VCaP (cell line): ENCODE results near the gene YIPF6.
A peak's percentile ranks its signal among the peaks of the same experiment; 100 is the strongest.
"Not testable (repeated sequence)": the region's sequence is repeated elsewhere in the genome, so short reads cannot be mapped to it uniquely, and the experiment has no call there.

Experiments
- H3K27ac ChIP-seq: fragments of 450-650 bp; 2 replicates; pipeline ENCODE4 v1.5.1; 2017
- TF ChIP-seq, protein P1 (sequence below): fragments of 450-650 bp; conservative IDR thresholded peaks from 2 replicates; pipeline ENCODE4 v1.5.1; 2017; ENCODE audit warnings: mild to moderate bottlenecking, moderate library complexity

YIPF6 gene

DNA sequence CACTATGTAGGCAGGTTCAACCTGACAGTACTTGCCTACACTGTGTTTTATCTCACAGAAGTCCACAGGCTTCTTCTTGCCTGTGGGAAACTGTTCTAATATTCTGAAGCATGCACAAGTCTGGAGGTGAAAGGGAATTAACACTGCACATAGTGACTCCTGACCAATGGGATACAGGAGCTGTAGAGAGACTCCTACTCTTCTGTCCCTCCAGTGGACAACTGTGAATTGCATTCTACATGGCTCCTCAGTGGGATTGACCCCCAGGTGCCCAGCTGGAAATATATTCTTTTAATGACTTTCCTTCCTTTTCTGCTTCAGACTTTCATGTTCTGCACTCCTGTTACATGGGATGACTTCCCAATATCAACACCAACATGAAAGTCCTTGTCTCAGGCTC, 8.2 kb upstream of the YIPF6 start:
- TF ChIP-seq, protein P1, sequence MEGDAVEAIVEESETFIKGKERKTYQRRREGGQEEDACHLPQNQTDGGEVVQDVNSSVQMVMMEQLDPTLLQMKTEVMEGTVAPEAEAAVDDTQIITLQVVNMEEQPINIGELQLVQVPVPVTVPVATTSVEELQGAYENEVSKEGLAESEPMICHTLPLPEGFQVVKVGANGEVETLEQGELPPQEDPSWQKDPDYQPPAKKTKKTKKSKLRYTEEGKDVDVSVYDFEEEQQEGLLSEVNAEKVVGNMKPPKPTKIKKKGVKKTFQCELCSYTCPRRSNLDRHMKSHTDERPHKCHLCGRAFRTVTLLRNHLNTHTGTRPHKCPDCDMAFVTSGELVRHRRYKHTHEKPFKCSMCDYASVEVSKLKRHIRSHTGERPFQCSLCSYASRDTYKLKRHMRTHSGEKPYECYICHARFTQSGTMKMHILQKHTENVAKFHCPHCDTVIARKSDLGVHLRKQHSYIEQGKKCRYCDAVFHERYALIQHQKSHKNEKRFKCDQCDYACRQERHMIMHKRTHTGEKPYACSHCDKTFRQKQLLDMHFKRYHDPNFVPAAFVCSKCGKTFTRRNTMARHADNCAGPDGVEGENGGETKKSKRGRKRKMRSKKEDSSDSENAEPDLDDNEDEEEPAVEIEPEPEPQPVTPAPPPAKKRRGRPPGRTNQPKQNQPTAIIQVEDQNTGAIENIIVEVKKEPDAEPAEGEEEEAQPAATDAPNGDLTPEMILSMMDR = peak; percentile 71
- H3K27ac ChIP-seq = no peak overlapping the region

DNA sequence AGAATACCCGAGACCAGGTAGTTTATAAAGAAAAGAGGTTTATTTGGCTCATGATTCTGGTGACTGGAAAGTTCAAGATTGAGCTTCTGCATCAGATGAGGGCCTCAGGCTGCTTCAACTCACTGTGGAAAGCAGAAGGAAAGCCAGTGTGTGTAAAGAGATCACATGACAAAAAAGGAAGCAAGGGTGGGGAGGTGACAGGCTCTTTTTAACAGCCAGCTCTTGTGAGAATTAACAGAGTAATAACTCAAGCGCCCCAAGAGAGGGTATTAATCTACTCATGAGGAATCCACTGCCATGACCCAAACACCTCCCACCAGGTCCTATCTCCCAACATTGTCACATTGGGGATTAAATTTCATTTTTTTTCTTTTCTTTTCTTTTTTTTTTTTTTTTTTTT, 6.3 kb upstream of the YIPF6 start:
- no peak overlapping the region for H3K27ac ChIP-seq

DNA sequence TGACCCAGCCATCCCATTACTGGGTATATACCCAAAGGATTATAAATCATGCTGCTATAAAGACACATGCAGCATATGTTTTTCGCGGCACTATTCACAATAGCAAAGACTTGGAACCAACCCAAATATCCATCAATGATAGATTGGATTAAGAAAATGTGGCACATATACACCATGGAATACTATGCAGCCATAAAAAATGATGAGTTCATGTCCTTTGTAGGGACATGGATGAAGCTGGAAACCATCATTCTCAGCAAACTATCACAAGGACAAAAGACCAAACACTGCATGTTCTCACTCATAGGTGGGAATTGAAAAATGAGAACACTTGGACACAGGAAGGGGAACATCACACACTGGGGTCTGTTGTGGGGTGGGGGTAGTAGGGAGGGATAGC, 5.1 kb upstream of the YIPF6 start:
- H3K27ac ChIP-seq = not testable (repeated sequence)

More for the DNA sequence above, 6.3 kb upstream of the YIPF6 start:
- TF ChIP-seq, protein P1 = no peak

DNA sequence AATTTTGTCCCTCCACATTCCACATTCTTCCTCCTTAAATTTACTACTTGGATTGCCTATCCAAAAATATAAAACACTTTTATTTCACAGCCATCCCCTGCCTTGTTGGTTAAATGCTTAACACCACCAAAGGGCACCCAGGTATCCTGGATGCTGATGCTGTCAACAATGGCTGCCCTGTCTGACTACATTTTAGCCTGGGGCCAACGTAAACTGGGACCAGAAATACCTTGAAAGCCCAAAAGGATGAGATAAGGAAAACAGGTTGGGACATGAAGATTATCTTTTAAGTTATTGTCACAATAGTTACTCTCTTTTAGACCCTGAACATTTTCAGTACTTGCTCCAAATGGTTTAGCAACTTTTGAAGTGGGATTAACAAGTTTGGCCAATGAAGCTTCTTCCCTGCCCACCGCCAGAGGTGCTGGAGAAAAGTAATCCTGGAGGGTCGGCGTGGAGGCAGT, 775 bp upstream of the YIPF6 start:
- H3K27ac ChIP-seq = peak overlapping the region; percentile 85
- TF ChIP-seq, protein P1 = no peak

DNA sequence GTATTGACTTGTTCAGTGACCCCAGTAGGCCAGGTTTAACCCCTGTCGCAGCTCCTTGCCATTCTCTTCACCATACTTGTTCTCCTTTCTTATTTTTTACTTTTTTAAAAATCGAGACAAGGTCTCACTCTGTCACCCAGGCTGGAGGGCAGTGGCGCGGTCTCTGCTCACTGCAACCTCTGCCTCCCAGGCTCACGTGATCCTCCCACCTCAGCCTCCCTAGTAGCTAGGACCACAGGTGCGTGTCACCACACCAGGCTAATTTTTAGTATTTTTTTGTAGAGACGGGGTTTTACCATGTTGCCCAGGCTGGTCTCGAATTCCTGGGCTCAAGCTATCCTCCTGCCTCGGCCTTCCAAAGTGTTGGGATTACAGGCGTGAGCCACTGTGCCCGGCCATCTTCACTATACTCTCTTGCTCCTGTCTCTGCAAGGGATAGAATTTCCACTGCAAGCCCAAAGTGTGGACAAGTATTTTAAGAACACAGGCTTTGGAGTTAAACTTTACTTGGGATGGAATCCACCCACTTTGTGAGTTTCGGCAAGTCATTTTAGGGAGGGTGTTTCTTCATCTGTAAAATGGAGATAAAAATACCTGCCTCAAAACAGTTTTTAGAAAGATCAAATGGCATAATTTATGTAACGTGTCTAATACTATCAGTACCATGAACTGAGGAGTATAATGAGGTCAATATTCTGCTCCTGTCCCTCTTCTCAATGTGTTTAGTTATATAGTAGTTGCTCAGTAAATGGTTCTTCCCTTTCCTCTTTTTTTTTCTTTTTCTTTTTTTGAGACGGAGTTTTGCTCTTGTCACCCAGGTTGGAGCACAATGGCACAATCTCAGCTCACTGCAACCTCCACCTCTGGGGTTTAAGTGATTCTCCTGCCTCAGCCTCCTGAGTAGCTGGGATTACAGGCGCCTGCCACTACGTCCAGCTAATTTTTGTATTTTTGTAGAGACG, 973 bp downstream of the YIPF6 start:
- TF ChIP-seq, protein P1 = no peak
- peak overlapping the region; percentile 85 for H3K27ac ChIP-seq

DNA sequence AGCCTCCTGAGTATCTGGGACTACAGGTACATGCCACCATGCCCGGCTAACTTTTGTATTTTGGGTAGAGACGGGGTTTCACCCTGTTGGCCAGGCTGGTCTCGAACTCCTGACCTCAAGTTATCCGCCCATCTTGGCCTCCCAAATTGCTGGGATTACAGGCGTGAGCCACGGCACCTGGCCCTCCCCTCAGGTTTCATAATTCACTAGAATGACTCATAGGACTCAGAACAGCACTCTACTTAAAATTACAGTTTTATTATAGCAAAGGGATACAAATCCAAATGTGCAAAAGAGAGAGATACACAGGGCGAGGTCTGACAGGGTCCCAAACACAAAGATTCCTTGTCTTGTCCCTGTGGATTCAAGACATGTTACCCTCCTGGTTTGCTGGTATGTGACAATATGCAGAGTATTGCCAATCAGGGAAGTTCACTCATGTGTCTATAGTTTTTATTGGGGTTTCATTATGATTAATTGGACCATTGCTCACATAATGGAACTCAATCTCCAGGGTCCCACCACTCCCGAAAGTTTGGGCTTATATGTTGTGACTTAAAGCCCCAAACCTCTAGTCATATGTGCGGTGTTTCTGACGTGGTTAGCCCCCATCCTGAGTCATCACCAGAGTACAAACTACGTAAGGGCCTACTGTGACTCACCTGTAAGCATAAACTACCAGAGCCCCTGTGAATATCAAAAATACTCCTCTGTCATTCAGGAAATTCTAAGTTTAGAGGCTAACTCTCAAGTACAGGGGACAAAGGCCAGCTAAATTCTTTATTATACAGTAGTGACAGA, 5.2 kb downstream of the YIPF6 start:
- TF ChIP-seq, protein P1 = no peak
- no peak overlapping the region for H3K27ac ChIP-seq

DNA sequence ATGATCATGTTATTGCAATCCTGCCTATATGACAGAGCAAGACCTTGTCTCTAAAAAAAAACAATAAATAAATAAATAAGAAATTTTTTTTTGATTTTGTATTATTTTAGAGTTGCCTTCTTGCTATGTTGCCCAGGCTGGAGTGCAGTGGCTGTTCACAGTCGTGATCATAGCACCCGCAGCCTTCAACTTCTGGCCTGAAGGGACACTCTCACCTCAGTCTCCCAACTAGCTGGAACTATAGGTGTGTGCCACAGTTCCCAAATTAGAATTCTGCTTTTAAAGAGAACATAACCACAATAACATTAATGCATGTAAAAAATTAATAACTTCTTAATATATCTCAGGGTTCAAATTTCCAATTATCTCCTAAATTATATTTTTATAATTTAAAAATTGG, 7.8 kb downstream of the YIPF6 start:
- TF ChIP-seq, protein P1 = no peak
- H3K27ac ChIP-seq = no peak overlapping the region
